Skeletal muscle cell (primary cell): ENCODE results near the gene ATXN7L1.
"Not testable (repeated sequence)": the region's sequence is repeated elsewhere in the genome, so short reads cannot be mapped to it uniquely, and the experiment has no call there.

Experiments
- DNase-seq: peaks from one replicate; pipeline ENCODE4 v3.0.0-alpha.2; 2010; ENCODE audit warnings: low read depth
- H3K4me3 ChIP-seq: 2 replicates; pipeline ENCODE4 v1.5.1; 2011; ENCODE audit warnings: low read depth, mild to moderate bottlenecking, control low read depth, low read length, moderate library complexity

The ATXN7L1 gene

GRCh38 chr7:105862770-105863169, 13.6 kb downstream of the ATXN7L1 start:
- DNase-seq, result no peak
- no peak overlapping the region for H3K4me3 ChIP-seq

GRCh38 chr7:105862276-105862675, 14.1 kb downstream of the ATXN7L1 start:
- DNase-seq, result no peak

GRCh38 chr7:105861224-105861623, 15.2 kb downstream of the ATXN7L1 start:
- DNase-seq, result no peak
- no peak overlapping the region for H3K4me3 ChIP-seq

More at GRCh38 chr7:105862276-105862675, 14.1 kb downstream of the ATXN7L1 start:
- H3K4me3 ChIP-seq, result no peak overlapping the region

GRCh38 chr7:105860793-105861192, 15.6 kb downstream of the ATXN7L1 start:
- H3K4me3 ChIP-seq, result no peak overlapping the region
- no peak for DNase-seq

- DNase-seq, result no peak
- no peak overlapping the region for H3K4me3 ChIP-seq
Observed at GRCh38 chr7:105857009-105857952, 19.1 kb downstream of the ATXN7L1 start.

- H3K4me3 ChIP-seq, result no peak overlapping the region
- no peak for DNase-seq
Observed at GRCh38 chr7:105854498-105854897, 21.9 kb downstream of the ATXN7L1 start.

GRCh38 chr7:105853931-105854419, 22.4 kb downstream of the ATXN7L1 start:
- DNase-seq, result peak; percentile 20
- no peak overlapping the region for H3K4me3 ChIP-seq

- H3K4me3 ChIP-seq, result no peak overlapping the region
- no peak for DNase-seq
Observed at GRCh38 chr7:105851064-105851463, 25.3 kb downstream of the ATXN7L1 start.

GRCh38 chr7:105849122-105849855, 27.1 kb downstream of the ATXN7L1 start:
- no peak overlapping the region for H3K4me3 ChIP-seq

GRCh38 chr7:105846404-105846803, 30.0 kb downstream of the ATXN7L1 start:
- H3K4me3 ChIP-seq, result no peak overlapping the region
- no peak for DNase-seq

More at GRCh38 chr7:105849122-105849855, 27.1 kb downstream of the ATXN7L1 start:
- DNase-seq, result no peak

- not testable (repeated sequence) for H3K4me3 ChIP-seq, DNase-seq
Observed at GRCh38 chr7:105844681-105845080, 31.7 kb downstream of the ATXN7L1 start.

- no peak overlapping the region for H3K4me3 ChIP-seq
- no peak for DNase-seq
Observed at GRCh38 chr7:105841866-105842265, 34.5 kb downstream of the ATXN7L1 start.

- no peak overlapping the region for H3K4me3 ChIP-seq
- DNase-seq, result no peak
Observed at GRCh38 chr7:105840981-105841749, 35.2 kb downstream of the ATXN7L1 start.

- no peak for DNase-seq
- no peak overlapping the region for H3K4me3 ChIP-seq
Observed at GRCh38 chr7:105839266-105839665, 37.1 kb downstream of the ATXN7L1 start.

GRCh38 chr7:105838627-105839231, 37.7 kb downstream of the ATXN7L1 start:
- DNase-seq, result no peak
- no peak overlapping the region for H3K4me3 ChIP-seq

- DNase-seq, result no peak
- no peak overlapping the region for H3K4me3 ChIP-seq
Observed at GRCh38 chr7:105837765-105838626, 38.4 kb downstream of the ATXN7L1 start.

- no peak overlapping the region for H3K4me3 ChIP-seq
- DNase-seq, result no peak
Observed at GRCh38 chr7:105835441-105835840, 41.0 kb downstream of the ATXN7L1 start.

GRCh38 chr7:105831824-105832535, 44.4 kb downstream of the ATXN7L1 start:
- H3K4me3 ChIP-seq, result no peak overlapping the region
- DNase-seq, result no peak
